HG02588 (cell line): ENCODE measurements around the gene EXT2.

Experiments
- ATAC-seq: cut with Tn5 transposase; IDR thresholded peaks from one replicate; pipeline ENCODE4 v1.9.1; 2021; ENCODE audit warnings: mild to moderate bottlenecking, moderate library complexity; ENCODE audit not compliant: unreplicated experiment

EXT2 gene

GRCh38 chr11:44095506-44096359 lies at the start of gene EXT2:
Gene EXT2 (plus strand): TSS chr11:44095678. CDS start chr11:44107713, 12,035 bp downstream.
- ATAC-seq = peak; percentile 94

DNA sequence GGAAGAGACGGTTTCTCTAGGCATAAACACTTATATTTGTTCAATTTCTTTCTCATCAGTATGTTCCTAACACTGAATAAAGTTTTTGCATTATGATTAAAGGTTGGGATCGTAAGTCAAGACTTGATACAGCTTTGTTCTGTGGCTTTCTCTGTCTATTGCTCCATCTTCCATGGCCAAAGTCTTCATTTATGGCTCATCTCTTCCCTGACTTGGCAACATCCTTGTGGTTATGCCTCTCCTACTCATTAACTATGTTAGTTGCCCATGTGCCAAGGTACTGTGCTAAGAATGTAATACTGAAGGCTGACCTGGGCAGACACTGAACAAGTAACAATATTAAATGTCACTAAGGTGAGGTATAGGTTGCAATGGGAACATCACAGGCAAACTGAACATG lies 49.3 kb upstream of the EXT2 start:
- no peak for ATAC-seq

GRCh38 chr11:44047298-44047697 lies 48.2 kb upstream of the EXT2 start:
- no peak for ATAC-seq

DNA sequence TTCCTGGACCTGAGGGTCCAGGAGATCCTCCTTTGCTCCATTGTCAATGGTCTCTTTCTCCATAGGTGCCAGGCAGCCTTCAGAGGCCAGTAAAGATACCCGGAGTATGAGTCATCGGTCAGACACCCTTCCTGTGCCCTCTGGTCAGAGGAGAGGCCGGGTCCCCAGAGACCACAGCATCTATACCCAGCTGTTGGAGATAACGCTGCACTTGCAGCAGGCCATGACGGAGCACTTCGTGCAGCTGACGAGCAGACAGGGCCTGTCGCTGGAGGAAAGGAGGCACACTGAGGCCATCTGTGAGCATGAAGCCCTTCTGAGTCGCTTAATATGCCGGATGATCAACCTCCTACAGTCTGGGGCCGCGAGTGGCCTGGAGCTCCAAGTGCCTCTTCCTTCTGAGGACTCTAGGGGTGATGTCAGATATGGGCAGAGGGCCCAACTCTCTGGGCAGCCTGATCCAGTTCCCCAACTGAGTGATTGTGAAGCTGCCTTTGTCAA lies 47.5 kb upstream of the EXT2 start, which contains the start of gene ACCSL:
Gene ACCSL, plus strand, starts transcription at position 51 of the 501 bp plus-strand sequence. Its CDS starts 56 bp downstream, at position 107.
- ATAC-seq = no peak

DNA sequence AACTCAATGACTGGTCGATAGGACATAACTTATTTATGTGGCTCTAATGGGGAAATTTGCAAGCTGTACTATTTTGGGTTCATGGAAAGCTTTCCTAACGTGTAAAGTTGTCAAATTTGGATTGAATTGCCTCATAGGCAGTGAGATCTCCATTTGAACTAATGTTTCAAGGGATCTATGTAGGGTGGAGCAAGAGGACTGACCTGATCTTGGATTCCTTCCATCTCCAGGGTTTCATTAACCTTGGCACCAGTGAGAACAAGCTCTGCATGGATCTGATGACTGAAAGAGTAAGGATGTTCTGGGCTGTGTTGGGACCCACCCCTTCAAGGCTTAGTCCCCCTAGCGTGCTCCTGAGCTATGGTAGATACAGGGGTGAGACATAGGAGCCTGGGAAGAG lies 45.6 kb upstream of the EXT2 start:
- no peak for ATAC-seq

GRCh38 chr11:44051171-44051570 lies 44.3 kb upstream of the EXT2 start:
- no peak for ATAC-seq

DNA sequence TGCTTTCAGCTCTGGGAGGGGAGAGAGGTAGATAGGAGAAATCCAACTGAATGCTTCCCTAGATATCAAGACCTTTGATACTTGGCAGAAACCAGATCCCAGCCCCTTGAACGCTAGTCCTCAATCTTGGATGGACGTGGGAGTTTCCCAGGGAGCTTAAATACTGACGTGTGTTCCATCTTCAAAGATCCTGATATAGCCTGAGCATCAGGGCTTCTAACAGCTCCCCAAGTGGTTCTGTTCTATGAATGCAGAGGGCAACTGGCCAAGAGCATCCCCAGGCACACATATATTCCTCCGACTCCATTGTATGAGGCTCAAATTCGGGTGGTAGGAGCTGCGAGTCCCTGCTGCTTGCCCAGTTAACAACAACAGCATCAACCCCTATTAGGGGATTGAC lies 38.1 kb upstream of the EXT2 start:
- ATAC-seq = no peak

DNA sequence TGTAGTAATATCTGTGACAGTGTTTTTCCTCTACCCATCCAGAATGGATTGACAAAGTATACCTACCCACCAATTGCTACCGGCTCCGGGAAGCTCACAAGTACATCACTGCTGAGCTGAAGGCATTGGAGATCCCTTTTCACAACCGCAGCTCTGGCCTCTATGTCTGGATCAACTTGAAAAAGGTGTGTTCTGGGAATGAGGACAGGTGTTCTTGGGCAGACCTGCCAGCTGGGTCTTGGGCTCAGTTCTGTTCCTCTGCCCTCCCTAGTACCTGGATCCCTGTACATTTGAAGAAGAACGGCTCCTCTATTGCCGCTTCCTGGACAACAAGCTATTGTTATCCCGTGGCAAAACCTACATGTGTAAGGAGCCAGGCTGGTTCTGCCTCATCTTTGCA lies 37.2 kb upstream of the EXT2 start:
- no peak for ATAC-seq

GRCh38 chr11:44065161-44065661 lies 30.3 kb upstream of the EXT2 start:
- ATAC-seq = no peak

- ATAC-seq = peak; percentile 94
These were observed 29.4 kb upstream of the EXT2 start, which contains the start of gene ACCS for GRCh38 chr11:44065841-44066731. Gene ACCS (plus strand): TSS chr11:44066270. CDS start chr11:44067628, 1,358 bp downstream.

DNA sequence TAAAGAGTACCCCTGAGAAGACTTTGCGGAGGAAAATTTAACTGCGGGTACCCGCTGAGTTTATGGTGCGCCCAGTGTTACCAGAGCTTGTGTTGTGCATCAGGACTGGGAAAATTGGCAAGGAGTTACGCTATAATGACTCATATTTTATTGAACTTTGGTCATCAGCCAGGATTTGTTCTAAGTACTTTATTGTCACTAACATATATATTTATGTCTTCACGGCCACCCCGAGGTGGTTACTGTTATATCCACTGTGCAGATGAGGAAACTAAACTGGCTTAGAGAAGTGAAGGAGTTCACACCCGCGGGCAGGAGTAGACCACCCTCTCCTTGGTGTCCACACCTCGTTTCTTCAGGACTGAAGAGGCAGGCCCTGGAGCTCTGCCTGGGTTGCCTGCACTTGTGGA lies 28.7 kb upstream of the EXT2 start:
- no peak for ATAC-seq

- ATAC-seq = no peak
These were observed 28.2 kb upstream of the EXT2 start for GRCh38 chr11:44067266-44067665.

- no peak for ATAC-seq
These were observed 27.3 kb upstream of the EXT2 start for GRCh38 chr11:44068180-44068579.

- no peak for ATAC-seq
These were observed 24.3 kb upstream of the EXT2 start for GRCh38 chr11:44071157-44071556.

DNA sequence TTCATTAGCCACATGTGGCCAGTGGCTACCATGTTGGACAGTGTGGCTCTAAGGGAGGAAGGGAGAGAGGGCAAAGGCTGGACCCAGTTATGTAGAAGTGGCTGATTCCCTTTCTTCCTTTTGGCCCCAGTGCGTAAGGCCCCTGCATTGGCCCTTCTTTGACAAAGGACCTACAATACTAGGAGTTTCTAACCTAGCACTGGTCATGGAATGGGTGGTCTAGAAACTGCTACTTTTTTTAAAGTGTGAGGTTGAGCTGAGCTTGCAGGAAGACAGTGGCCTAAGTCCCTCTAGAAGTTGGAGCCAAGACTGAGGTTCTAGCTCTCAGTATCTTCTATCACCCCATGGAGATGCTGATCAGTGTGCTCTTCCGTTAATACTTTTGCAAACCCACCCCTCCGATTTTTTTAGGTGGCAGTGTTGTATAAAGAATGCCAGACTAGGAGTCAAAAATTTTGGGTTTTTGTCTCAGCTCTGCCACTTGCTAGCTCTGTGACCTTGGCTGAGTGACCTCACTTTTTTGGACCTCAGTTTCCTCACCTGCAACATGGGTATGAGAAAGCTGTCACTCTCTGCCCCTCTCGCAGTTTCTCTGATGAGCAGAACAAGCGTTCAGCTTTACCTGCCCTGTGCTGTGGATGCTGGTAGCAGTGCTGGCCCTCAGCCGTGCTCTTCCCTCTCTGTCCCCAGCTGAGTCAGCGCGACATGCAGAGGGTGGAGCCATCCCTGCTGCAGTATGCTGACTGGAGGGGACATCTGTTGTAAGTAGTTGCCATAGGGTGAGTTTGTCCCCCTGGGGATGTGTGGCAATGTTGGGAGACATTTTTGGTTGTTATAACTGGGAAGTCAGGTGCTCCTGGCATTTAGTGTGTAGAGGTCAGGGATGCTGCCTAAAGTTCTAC lies 22.5 kb upstream of the EXT2 start:
- no peak for ATAC-seq

GRCh38 chr11:44078794-44079193 lies 16.7 kb upstream of the EXT2 start:
- no peak for ATAC-seq

GRCh38 chr11:44079376-44079775 lies 16.1 kb upstream of the EXT2 start:
- ATAC-seq = no peak

GRCh38 chr11:44080951-44081350 lies 14.5 kb upstream of the EXT2 start:
- no peak for ATAC-seq

GRCh38 chr11:44082645-44083044 lies 12.8 kb upstream of the EXT2 start:
- ATAC-seq = no peak

- no peak for ATAC-seq
These were observed 12.0 kb upstream of the EXT2 start for GRCh38 chr11:44083433-44083832.
